Sigmoid colon (tissue), 7 donors: ENCODE measurements around the gene HOXA13. TPM values are rescaled to one million over a fixed set of nuclear protein-coding genes. Genes with fewer than 3 reads are reported as not detected.

ENCODE experiments used
- DNase-seq: peaks from one replicate; pipeline ENCODE4 v3.0.0-alpha.2; 2019
- H3K27ac ChIP-seq, 4 donors: fragments of 200-600 bp; sonication (generic); one replicate each; pipeline ENCODE4 v1.5.1; 2016 to 2019; ENCODE audit warnings: mild to moderate bottlenecking in 1 of 4
- H3K27me3 ChIP-seq, 3 donors: fragments of 200-600 bp; sonication (generic); one replicate each; pipeline ENCODE4 v1.5.1; 2019; ENCODE audit warnings: mild to moderate bottlenecking in 1 of 3
- H3K36me3 ChIP-seq, 4 donors: fragments of 200-600 bp; sonication (generic); one replicate each; pipeline ENCODE4 v1.5.1; 2016 to 2019
- H3K4me1 ChIP-seq, 4 donors: fragments of 200-600 bp; sonication (generic); one replicate each; pipeline ENCODE4 v1.5.1; 2017 to 2019
- H3K4me3 ChIP-seq, 4 donors: fragments of 200-600 bp; sonication (generic); one replicate each; pipeline ENCODE4 v1.5.1; 2017 to 2019; ENCODE audit warnings: mild to moderate bottlenecking in 2 of 4, moderate library complexity in 1 of 4
- H3K9me3 ChIP-seq, 4 donors: fragments of 200-600 bp in 3 of 4; sonication (generic) in 3 of 4; one replicate each; pipeline versions ENCODE4 v1.5.1 to v1.6.1; 2013 to 2019
- CTCF ChIP-seq, 4 experiments: fragments of 450-650 bp in 3 of 4; fragments of 200-600 bp in 1 of 4; IDR thresholded peaks; one replicate each; pipeline ENCODE4 v1.5.1; 2016 to 2019; ENCODE audit warnings: antibody characterized with exemption in 4 of 4, mild to moderate bottlenecking in 3 of 4, moderate library complexity in 2 of 4
- EP300 ChIP-seq, 4 donors: sonication (generic); formaldehyde crosslinking; IDR thresholded peaks; one replicate each; pipeline ENCODE4 v1.6.1; 2017; ENCODE audit warnings: antibody characterized with exemption in 4 of 4
- POLR2A ChIP-seq, 2 donors: fragments of 450-650 bp; IDR thresholded peaks; one replicate each; pipeline ENCODE4 v1.6.1; 2016; ENCODE audit warnings: antibody characterized with exemption in 2 of 2, mild to moderate bottlenecking in 2 of 2, moderate library complexity in 2 of 2
- POLR2AphosphoS5 ChIP-seq, 4 donors: sonication (generic); formaldehyde crosslinking; IDR thresholded peaks; one replicate each; pipeline ENCODE4 v1.6.1; 2017; ENCODE audit warnings: antibody characterized with exemption in 4 of 4
- WGBS, 2 donors: extraction: QIAGEN DNeasy Blood & Tissue Kit; methylation state at CpG; one replicate each; pipeline ENCODE4 v1.1.7; 2013; 5-methylcytosine and 5-hydroxymethylcytosine counted together
- intact Hi-C: fragments of 100-400 bp; cut with DNase I; formaldehyde crosslinking; loops from one replicate; pipeline ENCODE4 v1.15.1; 2023
- polyA plus RNA-seq, 3 donors: library from polyadenylated mRNA; stranded (reverse); fragments of 200-250 nt; gene quantifications; one replicate each; pipeline ENCODE4 v1.2.3, GENCODE V29; 2013
- total RNA-seq, 4 donors: library from RNA; depleted of rRNA; stranded (reverse); fragments of >200 nt; gene quantifications; one replicate each; pipeline ENCODE4 v1.1.0, GENCODE V29; 2016
- donor health status: healthy with polysubstance abuse.
- donor health status: Bipolar disorder and iron deficiency.
- donor health status: healthy.

The HOXA13 gene
- total RNA-seq, result 10 to 100 TPM in 3 of 4 donors, 1 to 10 TPM in 1; 9.4 to 35.3 (median 21.8) TPM
- 10 to 100 TPM; 10.7 to 21.6 (median 17.1) TPM for polyA plus RNA-seq

GRCh38 chr7:27199849-27200760, at the start of gene HOXA13:
HOXA13 (minus strand) TSS chr7:27200091; CDS start chr7:27200077, 14 bp downstream.
- peak; percentile 90 for DNase-seq
- H3K4me3 ChIP-seq, result peak within 1 kb of the TSS; percentile 63 to 78 (median 70)
- no peaks in the 10 kb centered on the region for H3K9me3 ChIP-seq
- H3K27ac ChIP-seq, result peak within 1 kb of the TSS in 3 of 4 donors; percentile 97 to 98 (median 98)
- no peaks in the 10 kb centered on the region for H3K36me3 ChIP-seq
- 1 to 2% methylated on average over 99 of the region's 99 CpGs for WGBS, 2 donors
- TF ChIP-seq POLR2AphosphoS5 (IDR thresholded peaks at IDR 0.05) (peak; percentile 29 to 60 (median 57)), POLR2A (IDR thresholded peaks at IDR 0.05) (peak in 1 of 2 donors; percentile 56), CTCF (IDR thresholded peaks at IDR 0.05) (no peak), EP300 (IDR thresholded peaks at IDR 0.05) (no peak)
- intact Hi-C loops, result loop anchor here (2.0 to 10.0 kb wide), 9 partner anchors 377 to 1205 kb away; partner anchors contain the start of genes HIBADH and TAX1BP1
- peaks cover 8 to 57% (median 9%) of the 10 kb centered on the region in 3 donors for H3K27me3 ChIP-seq
- H3K4me1 ChIP-seq, result peaks cover 0 to 50% (median 30%) of the 10 kb centered on the region in 4 donors

GRCh38 chr7:27248911-27249723, 49.2 kb upstream of the HOXA13 start:
- WGBS, 2 donors, result 34 to 77% methylated on average over 23 of the region's 23 CpGs
- no peak overlapping the region for H3K4me3 ChIP-seq
- peaks cover 0 to 33% (median 31%) of the 10 kb centered on the region in 4 donors for H3K4me1 ChIP-seq
- H3K36me3 ChIP-seq, result no peaks in the 10 kb centered on the region
- TF ChIP-seq CTCF (IDR thresholded peaks at IDR 0.05) (no peak), EP300 (IDR thresholded peaks at IDR 0.05) (no peak), POLR2AphosphoS5 (IDR thresholded peaks at IDR 0.05) (no peak), POLR2A (IDR thresholded peaks at IDR 0.05) (no peak)
- H3K9me3 ChIP-seq, result no peaks in the 10 kb centered on the region
- intact Hi-C loops, result no loop called here
- H3K27ac ChIP-seq, result no peak overlapping the region
- H3K27me3 ChIP-seq, result peaks cover 64 to 95% (median 91%) of the 10 kb centered on the region in 3 donors
- no peak for DNase-seq

- TF ChIP-seq POLR2A (IDR thresholded peaks at IDR 0.05) (no peak), POLR2AphosphoS5 (IDR thresholded peaks at IDR 0.05) (no peak), EP300 (IDR thresholded peaks at IDR 0.05) (no peak), CTCF (IDR thresholded peaks at IDR 0.05) (no peak)
- peaks cover 0 to 40% (median 37%) of the 10 kb centered on the region in 4 donors for H3K4me1 ChIP-seq
- no peak for DNase-seq
Observed at GRCh38 chr7:27248427-27248806, 48.5 kb upstream of the HOXA13 start.

GRCh38 chr7:27247452-27248426, 47.8 kb upstream of the HOXA13 start:
- 57 to 63% methylated on average over 4 of the region's 4 CpGs for WGBS, 2 donors
- no peaks in the 10 kb centered on the region for H3K36me3 ChIP-seq
- peaks cover 0 to 47% (median 44%) of the 10 kb centered on the region in 4 donors for H3K4me1 ChIP-seq
- H3K27ac ChIP-seq, result no peak overlapping the region
- TF ChIP-seq POLR2A (IDR thresholded peaks at IDR 0.05), result no peak
- TF ChIP-seq POLR2AphosphoS5 (IDR thresholded peaks at IDR 0.05), result no peak
- intact Hi-C loops, result no loop called here
- no peak for DNase-seq
- H3K4me3 ChIP-seq, result no peak overlapping the region
- no peaks in the 10 kb centered on the region for H3K9me3 ChIP-seq
- H3K27me3 ChIP-seq, result peaks cover 74 to 100% (median 99%) of the 10 kb centered on the region in 3 donors

More at GRCh38 chr7:27248427-27248806, 48.5 kb upstream of the HOXA13 start:
- Histone ChIP-seq H3K27ac (no peak overlapping the region), H3K4me3 (no peak overlapping the region), H3K9me3 (no peaks in the 10 kb centered on the region), H3K36me3 (no peaks in the 10 kb centered on the region), H3K27me3 (peaks cover 71 to 100% (median 98%) of the 10 kb centered on the region in 3 donors)
- 61 to 93% methylated on average over 3 of the region's 3 CpGs for WGBS, 2 donors
- intact Hi-C loops, result no loop called here
